GM18870 (cell line): ENCODE measurements around the gene HACD3.
A peak's percentile ranks its signal among the peaks of the same experiment; 100 is the strongest.
"Not testable (repeated sequence)": the region's sequence is repeated elsewhere in the genome, so short reads cannot be mapped to it uniquely, and the experiment has no call there.

ENCODE experiments used
- ATAC-seq: cut with Tn5 transposase; IDR thresholded peaks from one replicate; pipeline ENCODE4 v1.9.1; 2021; ENCODE audit warnings: moderate library complexity; ENCODE audit not compliant: unreplicated experiment

The HACD3 gene

DNA sequence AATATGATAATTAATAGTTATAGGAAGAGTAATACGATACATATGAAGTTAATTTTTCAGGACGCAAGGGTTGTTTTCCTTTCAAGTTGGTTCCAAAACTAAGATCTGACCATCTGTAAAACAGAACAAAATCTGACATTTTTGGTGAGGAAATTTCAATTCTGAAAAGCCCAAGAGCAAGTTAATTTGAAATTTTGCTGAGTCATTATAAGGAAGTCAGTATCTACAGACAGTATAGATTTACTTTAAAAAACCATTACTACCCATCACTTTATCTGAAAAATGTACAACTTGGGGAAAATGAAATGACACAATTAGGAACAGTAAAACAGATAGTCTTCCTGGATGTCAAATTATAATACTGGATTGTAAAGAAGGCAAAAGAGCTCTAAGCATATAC, 68.2 kb downstream of the HACD3 start:
- no peak for ATAC-seq

GRCh38 chr15:65599677-65600076, 69.4 kb downstream of the HACD3 start:
- no peak for ATAC-seq

DNA sequence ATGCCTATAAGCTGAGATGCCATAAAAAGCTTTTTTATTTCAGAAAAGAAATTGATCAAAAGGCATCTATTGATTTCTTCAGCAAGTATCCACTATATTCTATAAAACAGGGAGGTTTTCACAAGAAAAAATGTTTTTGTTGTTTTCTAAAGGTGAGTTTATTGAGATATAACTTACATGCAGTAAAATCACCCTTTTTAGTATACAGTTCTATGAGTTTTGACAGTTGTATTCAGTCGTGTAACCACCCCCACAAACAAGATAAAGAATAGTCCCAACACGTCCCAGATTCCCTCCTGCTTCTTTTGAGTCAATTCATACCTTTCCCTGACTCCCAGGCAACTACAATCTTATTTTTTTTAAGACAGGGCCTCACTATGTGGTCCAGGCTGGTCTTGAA, 72.9 kb downstream of the HACD3 start:
- ATAC-seq = no peak

GRCh38 chr15:65603559-65603958, 73.3 kb downstream of the HACD3 start:
- ATAC-seq = no peak

- peak; percentile 82 for ATAC-seq
These were observed 80.8 kb downstream of the HACD3 start, which contains the start of gene INTS14 for GRCh38 chr15:65610871-65611718. TSS of gene INTS14 (minus strand) at chr15:65611131. CDS start at chr15:65607380, 3,751 bp downstream.

GRCh38 chr15:65611888-65612615, 81.8 kb downstream of the HACD3 start:
- ATAC-seq = no peak

DNA sequence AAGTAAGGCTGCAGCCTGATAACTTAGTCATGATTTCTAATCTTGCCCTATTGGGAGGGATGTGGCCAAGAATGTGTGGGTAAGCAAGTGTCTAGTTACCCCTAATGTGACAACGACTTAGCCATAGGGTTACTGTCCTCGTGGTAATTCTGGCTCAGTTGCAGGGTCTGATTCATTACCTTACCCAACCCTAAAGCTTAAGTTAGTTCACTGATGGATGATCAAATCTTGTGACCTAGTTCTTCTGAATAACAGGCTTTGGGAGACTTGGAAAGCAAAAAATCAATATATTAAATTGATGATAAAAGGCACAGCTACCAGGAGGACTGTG, 82.3 kb downstream of the HACD3 start:
- no peak for ATAC-seq

DNA sequence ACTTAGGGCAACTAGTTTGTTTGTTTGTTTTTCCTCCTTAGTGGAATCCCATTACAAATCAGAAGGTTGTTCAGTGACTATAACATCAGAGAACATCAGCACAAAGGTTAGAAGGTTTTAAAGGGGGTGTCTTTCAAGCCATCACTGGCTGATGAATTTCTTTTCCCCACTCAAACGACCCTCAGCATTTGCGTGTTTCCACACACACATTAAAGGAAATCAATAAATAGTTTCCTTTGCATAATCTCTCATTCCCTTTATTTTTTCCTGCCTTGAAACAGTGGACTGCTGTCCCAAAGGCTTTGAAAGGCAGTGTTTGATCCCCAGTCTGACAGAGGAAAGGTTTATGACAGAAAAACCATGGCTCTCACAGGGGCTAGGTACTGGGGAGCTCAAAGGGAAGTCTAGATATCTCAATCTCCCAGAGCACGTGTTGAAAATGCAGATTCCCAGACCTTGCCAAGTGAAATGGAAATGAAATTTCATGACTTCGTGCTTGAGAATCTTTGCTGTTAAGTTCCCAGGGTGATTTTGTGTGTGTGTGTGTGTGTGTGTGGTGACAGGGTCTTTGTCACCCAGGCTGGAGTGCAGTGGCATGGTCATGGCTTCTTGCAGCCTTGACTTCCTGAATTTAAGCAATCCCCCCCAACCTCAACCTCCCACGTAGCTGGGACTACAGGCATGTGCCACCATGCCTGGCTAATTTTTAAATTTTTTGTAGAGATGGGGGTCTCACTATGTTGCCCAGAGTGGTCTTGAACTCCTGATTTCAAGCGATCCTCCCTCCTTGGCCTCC, 82.9 kb downstream of the HACD3 start:
- ATAC-seq = no peak

DNA sequence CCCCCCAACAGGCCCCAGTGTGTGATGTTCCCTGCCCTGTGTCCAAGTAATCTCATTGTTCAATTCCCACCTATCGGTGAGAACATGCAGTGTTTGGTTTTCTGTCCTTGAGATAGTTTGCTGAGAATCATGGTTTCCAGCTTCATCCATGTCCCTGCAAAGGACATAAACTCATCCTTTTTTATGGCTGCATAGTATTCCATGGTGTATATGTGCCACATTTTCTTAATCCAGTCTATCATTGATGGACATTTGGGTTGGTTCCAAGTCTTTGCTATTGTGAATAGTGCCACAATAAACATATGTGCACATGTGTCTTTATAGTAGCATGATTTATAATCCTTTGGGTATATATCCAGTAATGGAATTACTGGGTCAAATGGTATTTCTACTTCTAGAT, 85.6 kb downstream of the HACD3 start:
- not testable (repeated sequence) for ATAC-seq

- no peak for ATAC-seq
These were observed 88.4 kb downstream of the HACD3 start for GRCh38 chr15:65618560-65619109.

DNA sequence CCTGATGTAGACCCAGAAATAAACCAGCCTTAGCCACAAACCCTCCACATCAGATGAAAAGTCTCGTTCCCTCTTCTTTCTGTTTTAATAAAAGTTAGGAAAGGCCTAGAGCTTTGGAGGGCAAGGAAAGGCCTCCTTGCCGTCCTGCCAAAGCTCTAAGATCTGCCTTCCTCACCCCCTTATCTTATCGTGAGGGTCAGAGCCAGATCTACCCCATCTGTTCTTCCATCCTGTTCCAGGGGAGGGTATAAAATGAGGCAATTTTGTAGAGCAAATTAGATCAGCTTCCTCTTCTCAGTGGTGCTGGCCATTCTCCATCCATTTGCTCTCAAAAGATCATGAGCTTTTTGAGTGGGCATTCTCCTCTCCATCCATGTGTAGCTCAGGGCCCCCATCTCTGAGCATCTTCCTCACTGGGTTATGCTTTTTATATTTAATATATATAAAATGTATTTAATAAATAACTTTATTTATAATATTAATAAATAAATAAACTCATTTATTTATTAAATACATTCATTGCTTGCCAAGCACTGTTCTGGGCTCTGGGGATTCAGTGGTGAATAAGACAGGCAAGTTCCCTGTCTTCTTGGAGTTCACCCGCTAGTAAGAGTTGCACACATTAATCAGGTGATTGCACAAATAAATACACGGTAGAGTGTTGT, 89.5 kb downstream of the HACD3 start:
- no peak for ATAC-seq

GRCh38 chr15:65620833-65621232, 90.6 kb downstream of the HACD3 start:
- no peak for ATAC-seq

- no peak for ATAC-seq
These were observed 91.4 kb downstream of the HACD3 start, which contains the start of gene SLC24A1 for GRCh38 chr15:65621638-65622037. TSS of gene SLC24A1 (plus strand) at chr15:65621938. CDS start at chr15:65624081, 2,143 bp downstream.

- ATAC-seq = no peak
These were observed 92.8 kb downstream of the HACD3 start for GRCh38 chr15:65623103-65623502.

DNA sequence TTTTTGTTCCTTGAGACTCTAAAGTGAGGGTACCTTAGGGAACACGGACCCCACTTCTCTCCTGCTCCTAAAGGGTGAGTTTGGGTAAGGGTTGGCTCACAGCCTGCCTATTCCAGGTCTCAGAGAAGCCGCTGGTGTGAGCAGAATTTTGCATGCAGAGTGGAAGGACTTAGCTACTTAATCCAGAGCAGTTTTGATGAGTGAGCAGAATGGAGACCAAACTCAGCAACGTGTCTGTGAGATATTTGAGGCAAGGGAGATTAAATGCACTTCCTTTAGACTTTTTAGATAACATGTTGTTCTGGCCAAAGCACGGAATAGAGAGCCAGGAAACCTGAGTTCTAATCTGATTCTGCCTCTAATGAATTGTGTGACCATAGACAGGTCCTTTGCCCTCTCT, 96.6 kb downstream of the HACD3 start:
- no peak for ATAC-seq
